Measurements from ENCODE around the gene TRPM2.

TRPM2 gene

GRCh38 chr21:44317871-44318270 is 35.5 kb upstream of the TRPM2 start:
- Mint-ChIP-seq H3K4me3 (no peak overlapping the region), H3K36me3 (no peaks in the 10 kb centered on the region), H3K27me3 (no peaks in the 10 kb centered on the region), H3K27ac (no peak overlapping the region), H3K4me1 (ENCODE audit: low read depth) (no peaks in the 10 kb centered on the region), H3K9me3 (ENCODE audit: low read depth) (no peaks in the 10 kb centered on the region)

- no peaks in the 10 kb centered on the region for H3K4me1 Mint-ChIP-seq (ENCODE audit: low read depth)
- no peak overlapping the region for H3K4me3 Mint-ChIP-seq
- no peak overlapping the region for H3K27ac Mint-ChIP-seq
- H3K27me3 Mint-ChIP-seq, result no peaks in the 10 kb centered on the region
- no peaks in the 10 kb centered on the region for H3K9me3 Mint-ChIP-seq (ENCODE audit: low read depth)
- H3K36me3 Mint-ChIP-seq, result no peaks in the 10 kb centered on the region
Observed at GRCh38 chr21:44318489-44319285, 34.7 kb upstream of the TRPM2 start.

GRCh38 chr21:44319407-44320065 is 33.9 kb upstream of the TRPM2 start:
- H3K4me3 Mint-ChIP-seq, result no peak overlapping the region
- H3K27me3 Mint-ChIP-seq, result no peaks in the 10 kb centered on the region
- no peaks in the 10 kb centered on the region for H3K9me3 Mint-ChIP-seq (ENCODE audit: low read depth)
- H3K4me1 Mint-ChIP-seq (ENCODE audit: low read depth), result no peaks in the 10 kb centered on the region
- H3K36me3 Mint-ChIP-seq, result no peaks in the 10 kb centered on the region
- H3K27ac Mint-ChIP-seq, result no peak overlapping the region

- H3K36me3 Mint-ChIP-seq, result no peaks in the 10 kb centered on the region
- no peaks in the 10 kb centered on the region for H3K9me3 Mint-ChIP-seq (ENCODE audit: low read depth)
Observed at GRCh38 chr21:44320847-44321246, 32.6 kb upstream of the TRPM2 start.

GRCh38 chr21:44321846-44322450 is 31.5 kb upstream of the TRPM2 start:
- Mint-ChIP-seq H3K4me3 (no peak overlapping the region), H3K4me1 (ENCODE audit: low read depth) (no peaks in the 10 kb centered on the region), H3K27me3 (no peaks in the 10 kb centered on the region), H3K9me3 (ENCODE audit: low read depth) (no peaks in the 10 kb centered on the region), H3K27ac (no peak overlapping the region), H3K36me3 (no peaks in the 10 kb centered on the region)

More at GRCh38 chr21:44320847-44321246, 32.6 kb upstream of the TRPM2 start:
- no peak overlapping the region for H3K27ac Mint-ChIP-seq
- H3K4me1 Mint-ChIP-seq (ENCODE audit: low read depth), result no peaks in the 10 kb centered on the region
- no peak overlapping the region for H3K4me3 Mint-ChIP-seq
- no peaks in the 10 kb centered on the region for H3K27me3 Mint-ChIP-seq

GRCh38 chr21:44322621-44323325 is 30.6 kb upstream of the TRPM2 start:
- Mint-ChIP-seq H3K27ac (no peak overlapping the region), H3K4me1 (ENCODE audit: low read depth) (no peaks in the 10 kb centered on the region), H3K36me3 (no peaks in the 10 kb centered on the region), H3K9me3 (ENCODE audit: low read depth) (no peaks in the 10 kb centered on the region), H3K27me3 (no peaks in the 10 kb centered on the region), H3K4me3 (no peak overlapping the region)

GRCh38 chr21:44323591-44323990 is 29.8 kb upstream of the TRPM2 start:
- Mint-ChIP-seq H3K27ac (no peak overlapping the region), H3K36me3 (no peaks in the 10 kb centered on the region), H3K27me3 (no peaks in the 10 kb centered on the region), H3K9me3 (ENCODE audit: low read depth) (no peaks in the 10 kb centered on the region), H3K4me3 (no peak overlapping the region), H3K4me1 (ENCODE audit: low read depth) (no peaks in the 10 kb centered on the region)

- H3K4me1 Mint-ChIP-seq (ENCODE audit: low read depth), result no peaks in the 10 kb centered on the region
- H3K4me3 Mint-ChIP-seq, result no peak overlapping the region
- no peaks in the 10 kb centered on the region for H3K36me3 Mint-ChIP-seq
- H3K27me3 Mint-ChIP-seq, result no peaks in the 10 kb centered on the region
- no peaks in the 10 kb centered on the region for H3K9me3 Mint-ChIP-seq (ENCODE audit: low read depth)
- no peak overlapping the region for H3K27ac Mint-ChIP-seq
Observed at GRCh38 chr21:44324106-44324853, 29.1 kb upstream of the TRPM2 start.

GRCh38 chr21:44324854-44325107 is 28.6 kb upstream of the TRPM2 start:
- Mint-ChIP-seq H3K4me3 (no peak overlapping the region), H3K36me3 (no peaks in the 10 kb centered on the region), H3K27me3 (no peaks in the 10 kb centered on the region), H3K4me1 (ENCODE audit: low read depth) (no peaks in the 10 kb centered on the region), H3K27ac (no peak overlapping the region), H3K9me3 (ENCODE audit: low read depth) (no peaks in the 10 kb centered on the region)

- Mint-ChIP-seq H3K9me3 (ENCODE audit: low read depth) (no peaks in the 10 kb centered on the region), H3K27me3 (no peaks in the 10 kb centered on the region), H3K36me3 (no peaks in the 10 kb centered on the region), H3K27ac (no peak overlapping the region), H3K4me1 (ENCODE audit: low read depth) (no peaks in the 10 kb centered on the region), H3K4me3 (no peak overlapping the region)
Observed at GRCh38 chr21:44325386-44326271, 27.8 kb upstream of the TRPM2 start.

GRCh38 chr21:44326272-44326647 is 27.2 kb upstream of the TRPM2 start:
- H3K9me3 Mint-ChIP-seq (ENCODE audit: low read depth), result no peaks in the 10 kb centered on the region
- no peaks in the 10 kb centered on the region for H3K4me1 Mint-ChIP-seq (ENCODE audit: low read depth)
- H3K4me3 Mint-ChIP-seq, result no peak overlapping the region
- H3K27ac Mint-ChIP-seq, result no peak overlapping the region
- no peaks in the 10 kb centered on the region for H3K36me3 Mint-ChIP-seq
- H3K27me3 Mint-ChIP-seq, result no peaks in the 10 kb centered on the region

GRCh38 chr21:44326716-44327602 is 26.5 kb upstream of the TRPM2 start:
- Mint-ChIP-seq H3K27ac (no peak overlapping the region), H3K27me3 (no peaks in the 10 kb centered on the region), H3K4me1 (ENCODE audit: low read depth) (no peaks in the 10 kb centered on the region), H3K4me3 (no peak overlapping the region), H3K36me3 (no peaks in the 10 kb centered on the region), H3K9me3 (ENCODE audit: low read depth) (no peaks in the 10 kb centered on the region)

GRCh38 chr21:44327603-44327974 is 25.8 kb upstream of the TRPM2 start:
- H3K27ac Mint-ChIP-seq, result no peak overlapping the region
- no peaks in the 10 kb centered on the region for H3K9me3 Mint-ChIP-seq (ENCODE audit: low read depth)
- no peak overlapping the region for H3K4me3 Mint-ChIP-seq
- H3K4me1 Mint-ChIP-seq (ENCODE audit: low read depth), result no peaks in the 10 kb centered on the region
- no peaks in the 10 kb centered on the region for H3K27me3 Mint-ChIP-seq
- H3K36me3 Mint-ChIP-seq, result no peaks in the 10 kb centered on the region

Measured in activated naive CD8-positive, alpha-beta T cell (primary cell).